Breast epithelium (tissue), 4 donors: ENCODE measurements around the gene UQCRH. TPM values are rescaled to one million over a fixed set of nuclear protein-coding genes. Genes with fewer than 3 reads are reported as not detected.
"Not testable (repeated sequence)": the region's sequence is repeated elsewhere in the genome, so short reads cannot be mapped to it uniquely, and the experiment has no call there.

Source experiments
- DNase-seq, 2 donors: peaks; one replicate each; pipeline ENCODE4 v3.0.0-alpha.2; 2019; ENCODE audit warnings: low spot score in 2 of 2
- H3K27ac ChIP-seq, 2 donors: fragments of 200-600 bp; sonication (generic) in 1 of 2; one replicate each; pipeline ENCODE4 v1.5.1; 2016 to 2019; ENCODE audit warnings: mild to moderate bottlenecking in 1 of 2
- H3K27me3 ChIP-seq, 2 donors: fragments of 200-600 bp; sonication (generic) in 1 of 2; one replicate each; pipeline versions ENCODE4 v1.5.1 to v1.6.0; 2017 to 2019; ENCODE audit warnings: control low read depth in 1 of 2, mild to moderate bottlenecking in 1 of 2
- H3K36me3 ChIP-seq: fragments of 200-600 bp; one replicate; pipeline ENCODE4 v1.5.1; 2019
- H3K4me1 ChIP-seq, 2 donors: fragments of 200-600 bp; sonication (generic); one replicate each; pipeline ENCODE4 v1.5.1; 2016 to 2019; ENCODE audit warnings: control low read depth in 1 of 2
- H3K4me3 ChIP-seq, 3 donors: fragments of 200-600 bp; sonication (generic); 1 replicate in 2 of 3; 2 replicates in 1 of 3; pipeline ENCODE4 v1.5.1; 2016 to 2019; ENCODE audit warnings: mild to moderate bottlenecking in 3 of 3, moderate library complexity in 2 of 3
- H3K9me3 ChIP-seq, 2 donors: fragments of 200-600 bp; sonication (generic) in 1 of 2; one replicate each; pipeline ENCODE4 v1.5.1; 2016 to 2019; ENCODE audit warnings: control low read depth in 1 of 2
- POLR2A ChIP-seq: fragments of 450-650 bp; IDR thresholded peaks from one replicate; pipeline ENCODE4 v1.6.1; 2016; ENCODE audit warnings: antibody characterized with exemption, mild to moderate bottlenecking, moderate library complexity
- POLR2AphosphoS5 ChIP-seq, 3 donors: sonication (generic); formaldehyde crosslinking; IDR thresholded peaks; one replicate each; pipeline ENCODE4 v1.6.1; 2017; ENCODE audit warnings: antibody characterized with exemption in 3 of 3
- intact Hi-C: fragments of 100-400 bp; cut with DNase I; formaldehyde crosslinking; loops from one replicate; pipeline ENCODE4 v1.15.1; 2023; ENCODE audit warnings: low total_unique reads
- total RNA-seq, 3 donors: library from RNA; depleted of rRNA; stranded (reverse); fragments of >200 nt; gene quantifications; one replicate each; pipeline ENCODE4 v1.1.0, GENCODE V29; 2016
- TF ChIP-seq, protein P1 (sequence below), 3 donors: fragments of 450-650 bp; IDR thresholded peaks; one replicate each; pipeline ENCODE4 v1.5.1; 2016 to 2017; ENCODE audit warnings: antibody characterized with exemption in 3 of 3, mild to moderate bottlenecking in 3 of 3, moderate library complexity in 3 of 3

UQCRH gene
- total RNA-seq, 3 donors from 2014 or later = 300 to 334 (median 301) TPM

DNA sequence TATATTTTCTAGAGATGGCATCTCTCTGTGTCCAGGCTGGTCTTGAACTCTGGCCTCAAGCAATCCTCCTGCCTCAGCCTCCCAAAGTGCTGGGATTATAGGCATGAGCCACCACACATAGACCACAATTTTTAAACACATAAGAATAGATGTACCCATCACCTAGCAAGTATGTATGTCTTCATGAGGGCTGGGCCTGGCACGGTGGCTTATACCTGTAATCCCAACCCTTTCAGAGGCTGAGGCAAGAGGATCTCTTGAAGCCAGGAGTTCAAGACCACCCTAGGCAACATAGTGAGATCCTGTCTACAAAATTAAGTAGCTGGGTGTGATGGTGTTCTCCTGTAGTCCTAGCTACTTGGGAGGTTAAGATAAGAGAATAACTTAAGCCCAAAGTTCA lies 13.8 kb downstream of the UQCRH start:
- no peaks in the 10 kb centered on the region for H3K36me3 ChIP-seq
- no peaks in the 10 kb centered on the region for H3K27me3 ChIP-seq
- DNase-seq = no peak
- TF ChIP-seq, protein P1, sequence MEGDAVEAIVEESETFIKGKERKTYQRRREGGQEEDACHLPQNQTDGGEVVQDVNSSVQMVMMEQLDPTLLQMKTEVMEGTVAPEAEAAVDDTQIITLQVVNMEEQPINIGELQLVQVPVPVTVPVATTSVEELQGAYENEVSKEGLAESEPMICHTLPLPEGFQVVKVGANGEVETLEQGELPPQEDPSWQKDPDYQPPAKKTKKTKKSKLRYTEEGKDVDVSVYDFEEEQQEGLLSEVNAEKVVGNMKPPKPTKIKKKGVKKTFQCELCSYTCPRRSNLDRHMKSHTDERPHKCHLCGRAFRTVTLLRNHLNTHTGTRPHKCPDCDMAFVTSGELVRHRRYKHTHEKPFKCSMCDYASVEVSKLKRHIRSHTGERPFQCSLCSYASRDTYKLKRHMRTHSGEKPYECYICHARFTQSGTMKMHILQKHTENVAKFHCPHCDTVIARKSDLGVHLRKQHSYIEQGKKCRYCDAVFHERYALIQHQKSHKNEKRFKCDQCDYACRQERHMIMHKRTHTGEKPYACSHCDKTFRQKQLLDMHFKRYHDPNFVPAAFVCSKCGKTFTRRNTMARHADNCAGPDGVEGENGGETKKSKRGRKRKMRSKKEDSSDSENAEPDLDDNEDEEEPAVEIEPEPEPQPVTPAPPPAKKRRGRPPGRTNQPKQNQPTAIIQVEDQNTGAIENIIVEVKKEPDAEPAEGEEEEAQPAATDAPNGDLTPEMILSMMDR (IDR thresholded peaks at IDR 0.05) = no peak
- TF ChIP-seq POLR2A (no peak), POLR2AphosphoS5 (IDR thresholded peaks at IDR 0.05) (no peak)
- H3K4me3 ChIP-seq = no peak overlapping the region
- H3K4me1 ChIP-seq = no peaks in the 10 kb centered on the region
- no peak overlapping the region for H3K27ac ChIP-seq
- intact Hi-C loops = no loop called here
- H3K9me3 ChIP-seq = no peaks in the 10 kb centered on the region

DNA sequence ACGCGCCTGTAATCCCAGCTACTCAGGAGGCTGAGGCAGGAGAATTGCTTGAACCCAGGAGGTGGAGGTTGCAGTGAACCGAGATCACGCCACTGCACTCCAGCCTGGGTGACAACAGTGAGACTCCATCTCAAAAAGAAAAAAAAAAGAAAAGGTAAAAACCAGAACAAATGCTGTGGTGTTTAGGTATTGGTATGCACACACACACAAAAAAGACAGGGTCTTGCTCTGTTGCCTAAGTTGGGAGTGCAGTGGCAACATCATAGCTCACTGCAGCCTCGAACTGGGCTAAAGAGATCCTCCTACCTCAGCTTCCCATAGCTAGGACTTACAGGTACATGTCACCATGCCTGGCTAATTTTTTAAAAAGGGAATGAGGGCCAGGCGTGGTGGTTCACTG lies 15.8 kb downstream of the UQCRH start:
- H3K4me3 ChIP-seq, DNase-seq, H3K36me3 ChIP-seq, H3K27me3 ChIP-seq, H3K27ac ChIP-seq, H3K9me3 ChIP-seq, H3K4me1 ChIP-seq, intact Hi-C loops: not testable (repeated sequence)

DNA sequence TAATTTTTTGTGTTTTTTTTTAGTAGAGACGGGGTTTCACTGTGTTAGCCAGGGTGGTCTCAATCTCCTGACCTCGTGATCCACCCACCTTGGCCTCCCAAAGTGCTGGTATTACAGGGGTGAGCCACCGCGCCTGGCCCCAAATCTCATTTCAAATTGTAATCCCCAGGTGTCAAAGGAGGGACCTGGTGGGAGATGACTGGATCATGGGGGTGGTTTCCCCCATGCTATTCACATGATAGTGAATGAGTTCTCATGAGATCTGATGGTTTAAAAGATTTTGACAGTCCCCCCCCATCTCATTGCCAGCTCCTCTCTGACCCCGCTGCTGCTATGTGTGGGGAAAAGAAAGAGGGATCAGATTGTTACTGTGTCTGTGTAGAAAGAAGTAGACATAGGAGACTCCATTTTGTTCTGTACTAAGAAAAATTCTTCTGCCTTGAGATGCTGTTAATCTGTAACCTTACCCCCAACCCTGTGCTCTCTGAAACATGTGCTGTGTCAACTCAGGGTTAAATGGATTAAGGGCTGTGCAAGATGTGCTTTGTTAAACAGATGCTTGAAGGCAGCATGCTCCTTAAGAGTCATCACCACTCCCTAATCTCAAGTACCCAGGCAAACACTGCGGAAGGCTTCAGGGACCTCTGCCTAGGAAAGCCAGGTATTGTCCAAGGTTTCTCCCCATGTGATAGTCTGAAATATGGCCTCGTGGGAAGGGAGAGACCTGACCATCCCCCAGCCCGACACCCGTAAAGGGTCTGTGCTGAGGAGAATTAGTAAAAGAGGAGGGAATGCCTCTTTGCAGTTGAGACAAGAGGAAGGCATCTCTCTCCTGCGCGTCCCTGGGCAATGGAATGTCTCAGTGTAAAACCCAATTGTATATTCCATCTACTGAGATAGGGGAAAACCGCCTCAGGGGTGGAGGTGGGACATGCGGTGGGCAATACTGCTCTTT lies 16.7 kb downstream of the UQCRH start:
- H3K4me3 ChIP-seq, DNase-seq, H3K27ac ChIP-seq, H3K4me1 ChIP-seq, H3K36me3 ChIP-seq, intact Hi-C loops, H3K9me3 ChIP-seq, H3K27me3 ChIP-seq: not testable (repeated sequence)

DNA sequence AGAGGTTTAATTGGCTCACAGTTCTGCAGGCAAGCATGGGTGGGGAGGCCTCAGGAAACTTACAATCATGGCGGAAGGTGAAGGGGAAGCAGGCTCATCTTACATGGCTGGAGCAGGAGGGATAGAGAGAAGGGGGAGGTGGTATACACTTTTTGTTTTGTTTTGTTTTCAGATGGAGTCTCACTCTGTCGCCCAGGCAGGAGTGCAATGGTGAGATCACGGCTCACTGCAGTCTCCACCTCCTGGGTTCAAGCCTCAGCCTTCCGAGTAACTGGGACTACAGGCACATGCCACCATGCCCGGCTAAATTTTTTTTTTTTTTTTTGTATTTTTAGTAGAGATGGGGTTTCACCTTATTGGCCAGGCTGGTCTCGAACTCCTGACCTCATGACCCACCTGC lies 18.7 kb downstream of the UQCRH start:
- H3K4me3 ChIP-seq, intact Hi-C loops, H3K27ac ChIP-seq, H3K36me3 ChIP-seq, H3K27me3 ChIP-seq, DNase-seq, H3K9me3 ChIP-seq, H3K4me1 ChIP-seq: not testable (repeated sequence)

DNA sequence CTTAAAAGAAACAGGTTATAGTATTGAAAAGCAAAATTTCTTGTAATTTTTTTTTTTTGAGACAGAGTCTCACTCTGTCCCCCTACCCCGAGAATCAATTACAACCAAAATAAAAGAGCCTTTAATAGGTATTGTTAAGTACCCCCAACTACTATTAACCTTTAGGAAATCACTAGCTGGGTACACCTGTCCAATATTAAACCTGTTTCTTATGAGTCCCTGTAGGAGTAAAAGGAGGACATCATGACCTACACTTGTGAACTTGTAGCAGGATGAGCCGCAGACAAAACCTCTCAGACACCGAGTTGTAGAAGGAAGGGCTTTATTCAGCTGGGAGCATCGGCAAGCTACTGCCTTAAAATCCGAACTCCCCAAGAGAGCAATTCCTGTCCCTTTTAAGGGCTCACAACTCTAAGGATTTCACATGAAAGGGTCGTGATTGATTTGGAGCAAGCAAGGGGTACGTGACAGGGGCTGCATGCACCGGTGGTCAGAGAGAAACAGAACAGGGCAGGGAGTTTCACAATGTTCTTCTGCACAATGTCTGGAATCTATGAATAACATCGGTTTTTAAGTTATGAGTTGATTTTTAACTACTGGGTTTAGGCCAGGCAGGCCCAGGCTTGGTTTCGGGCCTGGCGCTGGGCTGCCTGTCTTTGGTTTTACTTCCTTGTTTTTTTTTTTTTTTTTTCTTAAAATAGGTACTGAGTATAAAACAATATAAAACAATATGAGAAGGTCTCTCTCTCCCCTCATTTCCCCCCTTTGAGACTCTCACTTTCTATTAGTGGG lies 22.0 kb downstream of the UQCRH start:
- H3K36me3 ChIP-seq, DNase-seq, H3K27ac ChIP-seq, H3K9me3 ChIP-seq, H3K4me1 ChIP-seq, H3K4me3 ChIP-seq, intact Hi-C loops, H3K27me3 ChIP-seq: not testable (repeated sequence)

DNA sequence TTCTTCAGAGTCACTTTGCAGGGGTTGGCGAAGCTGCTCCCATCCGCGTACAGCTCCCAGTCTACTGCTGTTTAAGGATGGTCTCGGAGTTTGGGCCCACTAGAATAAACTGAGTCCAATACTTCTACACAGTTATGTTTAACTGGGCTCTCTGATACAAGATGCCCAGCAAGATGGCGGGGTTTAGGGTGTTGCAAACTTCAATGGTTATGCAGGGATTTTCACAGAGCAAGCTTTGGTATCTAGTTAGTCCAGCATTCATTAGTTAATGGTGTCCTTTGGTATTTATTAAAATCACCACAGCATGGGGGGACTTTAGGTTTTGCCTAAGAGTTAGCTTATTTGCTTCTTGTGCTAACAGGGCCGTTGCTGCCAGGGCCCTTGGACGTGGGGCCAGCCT lies 24.7 kb downstream of the UQCRH start:
- DNase-seq, intact Hi-C loops, H3K9me3 ChIP-seq: not testable (repeated sequence)

DNA sequence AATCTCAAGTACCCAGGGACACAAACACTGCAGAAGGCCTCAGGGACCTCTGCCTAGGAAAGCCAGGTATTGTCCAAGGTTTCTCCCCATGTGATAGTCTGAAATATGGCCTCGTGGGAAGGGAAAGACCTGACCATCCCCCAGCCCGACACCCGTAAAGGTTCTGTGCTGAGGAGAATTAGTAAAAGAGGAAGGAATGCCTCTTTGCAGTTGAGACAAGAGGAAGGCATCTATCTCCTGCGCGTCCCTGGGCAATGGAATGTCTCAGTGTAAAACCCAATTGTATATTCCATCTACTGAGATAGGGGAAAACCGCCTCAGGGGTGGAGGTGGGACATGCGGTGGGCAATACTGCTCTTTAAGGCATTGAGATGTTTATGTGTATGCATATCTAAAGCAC lies 26.3 kb downstream of the UQCRH start:
- H3K9me3 ChIP-seq, H3K27me3 ChIP-seq, H3K36me3 ChIP-seq, H3K27ac ChIP-seq, H3K4me1 ChIP-seq, H3K4me3 ChIP-seq, intact Hi-C loops, DNase-seq: not testable (repeated sequence)

More for the DNA sequence above, 24.7 kb downstream of the UQCRH start:
- not testable (repeated sequence) for H3K4me1 ChIP-seq, H3K27ac ChIP-seq, H3K36me3 ChIP-seq, H3K27me3 ChIP-seq, H3K4me3 ChIP-seq

DNA sequence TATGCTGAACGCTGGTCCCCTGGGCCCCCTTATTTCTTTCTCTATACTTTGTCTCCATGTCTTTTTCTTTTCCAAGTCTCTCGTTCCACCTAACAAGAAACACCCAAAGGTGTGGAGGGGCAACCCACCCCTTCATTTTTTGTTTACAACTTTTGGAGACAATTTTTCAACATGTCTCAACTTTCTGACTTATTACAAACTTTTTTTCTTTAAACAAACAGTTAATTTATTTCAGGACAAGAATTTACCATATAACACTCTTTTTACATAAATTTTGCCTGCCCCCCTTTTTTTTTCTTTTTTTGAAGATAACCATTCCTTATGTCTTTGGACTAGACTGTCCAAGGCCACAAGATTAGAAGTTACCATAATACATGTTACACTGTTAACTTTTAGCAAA lies 26.9 kb downstream of the UQCRH start:
- DNase-seq, intact Hi-C loops, H3K27me3 ChIP-seq: not testable (repeated sequence)

DNA sequence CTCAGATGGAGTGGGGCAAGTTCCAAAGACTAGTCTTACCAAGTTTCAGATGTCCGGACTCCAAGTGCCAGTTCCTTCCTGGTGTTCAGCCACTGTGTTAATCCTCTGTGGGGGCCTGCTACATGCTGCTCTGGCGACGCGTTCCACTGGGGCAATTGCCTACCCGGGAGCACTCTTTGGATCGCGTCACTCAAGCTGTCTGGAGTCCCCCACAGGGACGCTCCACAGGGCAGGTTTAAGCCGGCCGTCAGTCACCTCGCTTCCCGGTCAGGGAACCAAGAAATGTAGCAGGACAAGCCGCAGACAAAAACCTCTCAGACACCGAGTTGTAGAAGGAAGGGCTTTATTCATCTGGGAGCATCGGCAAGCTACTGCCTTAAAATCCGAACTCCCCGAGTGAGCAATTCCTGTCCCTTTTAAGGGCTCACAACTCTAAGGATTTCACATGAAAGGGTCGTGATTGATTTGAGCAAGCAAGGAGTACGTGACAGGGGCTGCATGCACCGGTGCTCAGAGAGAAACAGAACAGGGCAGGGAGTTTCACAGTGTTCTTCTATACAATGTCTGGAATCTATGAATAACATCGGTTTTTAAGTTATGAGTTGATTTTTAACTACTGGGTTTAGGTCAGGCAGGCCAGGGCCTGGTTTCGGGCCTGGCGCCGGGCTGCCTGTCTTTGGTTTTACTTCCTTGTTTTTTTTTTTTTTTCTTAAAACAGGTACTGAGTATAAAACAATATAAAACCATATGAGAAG lies 28.5 kb downstream of the UQCRH start:
- H3K27me3 ChIP-seq, intact Hi-C loops, H3K27ac ChIP-seq, H3K4me1 ChIP-seq, DNase-seq, H3K36me3 ChIP-seq, H3K4me3 ChIP-seq, H3K9me3 ChIP-seq: not testable (repeated sequence)

More for the DNA sequence above, 26.9 kb downstream of the UQCRH start:
- not testable (repeated sequence) for H3K27ac ChIP-seq, H3K4me1 ChIP-seq, H3K4me3 ChIP-seq, H3K9me3 ChIP-seq, H3K36me3 ChIP-seq
